OCI-LY7 (cell line): ENCODE results near the gene DDX25. TPM values are rescaled to one million over a fixed set of nuclear protein-coding genes. Genes with fewer than 3 reads are reported as not detected.
A peak's percentile ranks its signal among the peaks of the same experiment; 100 is the strongest.

ENCODE experiments used
- BruUV-seq: library from RNA; stranded (reverse); fragments of 400-500 nt; replicated peaks from 2 replicates; lab custom pipeline; 2021; lab: Mats Ljungman, UMichigan
- CTCF ChIA-PET: fragments of 300-600 bp; sonication (Branson Sonifier 250); formaldehyde crosslinking; loops from one replicate; lab custom pipeline; 2022; ENCODE audit warnings: antibody characterized with exemption; ENCODE audit not compliant: unreplicated experiment; lab: Charles Lee
- POLR2A ChIA-PET: fragments of 300-600 bp; sonication (Branson Sonifier 250); formaldehyde crosslinking; loops from one replicate; lab custom pipeline; 2022; ENCODE audit warnings: antibody characterized with exemption; lab: Charles Lee
- DNase-seq: peaks from one replicate; pipeline ENCODE4 v3.0.0-alpha.2; 2015; ENCODE audit warnings: low spot score
- H2AFZ ChIP-seq: fragments of 200-600 bp; sonication (generic), shearing (Covaris generic); 2 replicates; pipeline ENCODE4 v1.6.1; 2014; ENCODE audit warnings: mild to moderate bottlenecking, antibody characterized with exemption, low read length, moderate library complexity
- H3K27ac ChIP-seq: fragments of 200-600 bp; sonication (generic); 2 replicates; pipeline ENCODE4 v1.5.1; 2014; ENCODE audit warnings: mixed run types, low read depth, mild to moderate bottlenecking, moderate library complexity, low read length, inconsistent platforms; ENCODE audit not compliant: poor library complexity, severe bottlenecking
- H3K36me3 ChIP-seq: fragments of 200-600 bp; sonication (generic); 2 replicates; pipeline ENCODE4 v1.6.1; 2014; ENCODE audit warnings: mild to moderate bottlenecking, antibody characterized with exemption, low read length, moderate library complexity, mixed read lengths; ENCODE audit not compliant: insufficient read depth
- H3K4me1 ChIP-seq: fragments of 200-600 bp; sonication (generic); 2 replicates; pipeline ENCODE4 v1.5.1; 2014; ENCODE audit warnings: mild to moderate bottlenecking, low read length; ENCODE audit not compliant: insufficient read depth, poor library complexity, severe bottlenecking
- H3K4me2 ChIP-seq: fragments of 200-600 bp; sonication (generic); 2 replicates; pipeline ENCODE4 v1.6.1; 2014; ENCODE audit warnings: mild to moderate bottlenecking, low read length
- H3K4me3 ChIP-seq: fragments of 200-600 bp; sonication (generic); 2 replicates; pipeline ENCODE4 v1.5.1; 2014; ENCODE audit warnings: mild to moderate bottlenecking, low read depth, low read length; ENCODE audit not compliant: poor library complexity, severe bottlenecking
- H3K79me2 ChIP-seq: fragments of 200-600 bp; sonication (generic); 2 replicates; pipeline ENCODE4 v1.6.1; 2016; ENCODE audit warnings: low read depth, mild to moderate bottlenecking, low read length, moderate library complexity, mixed read lengths; ENCODE audit not compliant: insufficient read depth
- H3K9me2 ChIP-seq: fragments of 200-600 bp; sonication (generic); 2 replicates; pipeline ENCODE4 v1.6.1; 2016; ENCODE audit warnings: mild to moderate bottlenecking, low read length, mixed read lengths; ENCODE audit not compliant: insufficient read depth
- H3K9me3 ChIP-seq: fragments of 200-600 bp; sonication (generic); 2 replicates; pipeline ENCODE4 v1.6.1; 2014; ENCODE audit warnings: mild to moderate bottlenecking, mixed run types, low read length, mixed read lengths
- H4K20me1 ChIP-seq: fragments of 200-600 bp; sonication (generic); 2 replicates; pipeline ENCODE4 v1.6.1; 2014; ENCODE audit warnings: mild to moderate bottlenecking, antibody characterized with exemption, low read length, moderate library complexity, mixed read lengths; ENCODE audit not compliant: insufficient read depth
- CTCF ChIP-seq: fragments of 200-600 bp; sonication (generic); conservative IDR thresholded peaks from 2 replicates; pipeline ENCODE4 v1.5.1; 2014; ENCODE audit warnings: mild to moderate bottlenecking, antibody characterized with exemption, low read length, moderate library complexity, mixed read lengths
- EZH2phosphoT487 ChIP-seq: fragments of 200-600 bp; sonication (generic); IDR thresholded peaks from 2 replicates; pipeline ENCODE4 v1.6.1; 2018; ENCODE audit warnings: low read depth, borderline replicate concordance, mild to moderate bottlenecking, mixed run types, antibody characterized with exemption, low read length, moderate library complexity, mixed read lengths
- intact Hi-C: fragments of 100-400 bp; cut with micrococcal nuclease; formaldehyde crosslinking; loops from one replicate; pipeline ENCODE4 v1.10.0; 2022; ENCODE audit not compliant: unreplicated experiment
- total RNA-seq, 2 experiments: library from RNA; depleted of rRNA in 1 of 2; stranded (reverse); fragments of >200 nt in 1 of 2; shearing (Covaris generic) in 1 of 2; gene quantifications; 2 replicates each; pipeline ENCODE4 v1.2.3, GENCODE V29; 2014 to 2022

The DDX25 gene
- total RNA-seq, 2 experiments from 2014 or later, result 0.13 TPM; not detected in 1

GRCh38 chr11:125869521-125869920 is 34.8 kb upstream of the DDX25 start:
- ChIA-PET CTCF (no interaction called here), POLR2A (no interaction called here)
- Histone ChIP-seq H3K4me2 (no peak overlapping the region), H3K36me3 (peaks cover 24% of the 10 kb centered on the region), H3K27ac (no peak overlapping the region), H3K9me3 (peaks cover 21% of the 10 kb centered on the region), H4K20me1 (no peaks in the 10 kb centered on the region), H3K9me2 (no peaks in the 10 kb centered on the region), H3K79me2 (peaks cover 6% of the 10 kb centered on the region; the same call in 1 of the 2 replicates), H2AFZ (no peak overlapping the region), H3K4me1 (peaks cover 3% of the 10 kb centered on the region), H3K4me3 (no peak overlapping the region)
- TF ChIP-seq EZH2phosphoT487 (no peak), CTCF (no peak)
- intact Hi-C loops, result no loop called here
- BruUV-seq, result TSS peak; percentile 4
- DNase-seq, result no peak

DNA sequence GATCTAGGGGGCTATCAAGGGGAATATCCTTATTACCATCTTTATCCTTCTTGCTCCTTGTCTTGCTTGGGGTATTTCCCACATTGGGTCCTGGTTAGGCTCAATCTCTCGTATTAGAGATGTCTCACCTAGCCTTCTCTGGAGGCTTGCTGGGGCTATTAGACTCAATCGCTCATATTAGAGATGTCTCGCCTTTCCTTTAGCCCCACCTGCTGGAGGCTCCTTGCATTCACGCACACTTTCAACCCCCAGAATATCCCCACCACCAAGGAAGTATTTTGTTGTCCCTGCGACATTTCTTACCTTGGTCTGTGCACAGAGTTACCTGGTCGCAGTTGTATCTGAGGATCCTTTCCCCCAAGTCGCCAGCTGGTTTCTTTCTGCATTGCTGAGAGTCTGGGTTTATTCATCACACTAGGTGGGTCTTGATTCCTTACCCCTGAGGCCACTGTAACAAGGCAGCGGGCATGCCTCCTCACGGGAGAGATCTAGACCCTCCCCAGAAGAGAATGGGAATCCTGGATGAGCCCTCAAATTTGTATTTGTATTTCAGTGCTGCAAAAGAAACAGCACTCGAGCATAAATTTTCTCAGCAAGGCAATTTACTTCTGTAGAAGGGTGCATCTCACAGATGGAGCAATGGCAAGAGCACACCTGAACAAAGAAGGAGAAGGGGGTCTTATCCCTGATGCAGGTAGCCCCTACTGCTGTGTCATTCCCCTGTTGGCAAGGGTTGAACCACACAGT is 32.7 kb upstream of the DDX25 start:
- no TSS peak for BruUV-seq
- H3K4me3 ChIP-seq, result no peak overlapping the region
- H3K4me1 ChIP-seq, result peaks cover 3% of the 10 kb centered on the region
- H3K36me3 ChIP-seq, result peaks cover 24% of the 10 kb centered on the region
- H3K9me3 ChIP-seq, result peaks cover 17% of the 10 kb centered on the region
- peaks cover 13% of the 10 kb centered on the region; the same call in 1 of the 2 replicates for H3K79me2 ChIP-seq
- peak; percentile 20 for DNase-seq
- ChIA-PET CTCF (no interaction called here), POLR2A (no interaction called here)
- no peak overlapping the region for H3K27ac ChIP-seq
- peak; percentile 60 for TF ChIP-seq CTCF
- TF ChIP-seq EZH2phosphoT487, result no peak
- intact Hi-C loops, result loop anchor here (5.0 kb wide), 1 partner anchor 304 kb away; the partner anchor contains the start of gene EI24
- H4K20me1 ChIP-seq, result no peaks in the 10 kb centered on the region
- no peak overlapping the region for H2AFZ ChIP-seq
- no peak overlapping the region for H3K4me2 ChIP-seq
- no peaks in the 10 kb centered on the region for H3K9me2 ChIP-seq

GRCh38 chr11:125872138-125872491 is 32.2 kb upstream of the DDX25 start:
- Histone ChIP-seq H2AFZ (no peak overlapping the region), H4K20me1 (no peaks in the 10 kb centered on the region), H3K27ac (no peak overlapping the region), H3K4me1 (peaks cover 3% of the 10 kb centered on the region), H3K4me2 (no peak overlapping the region), H3K4me3 (no peak overlapping the region), H3K9me3 (peaks cover 17% of the 10 kb centered on the region), H3K9me2 (no peaks in the 10 kb centered on the region), H3K36me3 (peaks cover 24% of the 10 kb centered on the region), H3K79me2 (peaks cover 13% of the 10 kb centered on the region; the same call in 1 of the 2 replicates)
- CTCF ChIA-PET, result no interaction called here
- POLR2A ChIA-PET, result no interaction called here
- BruUV-seq, result no TSS peak
- intact Hi-C loops, result loop anchor here (5.0 kb wide), 1 partner anchor 305 kb away; the partner anchor contains the start of gene EI24
- peak; percentile 23 for DNase-seq
- TF ChIP-seq CTCF (no peak), EZH2phosphoT487 (no peak)
